ENCODE measurements around the gene AHR. TPM values are rescaled to one million over a fixed set of nuclear protein-coding genes. Genes with fewer than 3 reads are reported as not detected.
A peak's percentile ranks its signal among the peaks of the same experiment; 100 is the strongest.
"Not testable (repeated sequence)": the region's sequence is repeated elsewhere in the genome, so short reads cannot be mapped to it uniquely, and the experiment has no call there.

The AHR gene
- total and polyA plus RNA-seq, 8 donors = 58.9 to 200 (median 65.7) TPM

- no peaks in the 10 kb centered on the region for H3K27me3 ChIP-seq
- peak overlapping the region in 1 of 2 donors; percentile 2 for H3K27ac ChIP-seq
- peaks cover 17 to 20% of the 10 kb centered on the region in 2 donors for H3K4me1 ChIP-seq
- intact Hi-C loops (cut with DNase I) = no loop called here
- DNase-seq (no peak), ATAC-seq (peak; percentile 18)
- H3K36me3 ChIP-seq = peaks cover 0 to 79% of the 10 kb centered on the region in 2 donors
- TF ChIP-seq CTCF (IDR thresholded peaks at IDR 0.05) = no peak
- no peak overlapping the region for H3K4me3 ChIP-seq
- no peaks in the 10 kb centered on the region for H3K9me3 ChIP-seq
These were observed 41.5 kb downstream of the AHR start for GRCh38 chr7:17339952-17340351.

GRCh38 chr7:17340655-17341054, 42.2 kb downstream of the AHR start:
- H3K36me3 ChIP-seq = peaks cover 0 to 78% of the 10 kb centered on the region in 2 donors
- no peak for TF ChIP-seq CTCF (IDR thresholded peaks at IDR 0.05)

GRCh38 chr7:17342756-17343155, 44.3 kb downstream of the AHR start:
- peaks cover 17 to 20% of the 10 kb centered on the region in 2 donors for H3K4me1 ChIP-seq
- H3K4me3 ChIP-seq = no peak overlapping the region
- no peak for TF ChIP-seq CTCF (IDR thresholded peaks at IDR 0.05)
- H3K36me3 ChIP-seq = peaks cover 0 to 68% of the 10 kb centered on the region in 2 donors
- no peak for DNase-seq
- H3K27me3 ChIP-seq = no peaks in the 10 kb centered on the region
- no peaks in the 10 kb centered on the region for H3K9me3 ChIP-seq
- intact Hi-C loops (cut with DNase I) = no loop called here
- ATAC-seq = no peak
- H3K27ac ChIP-seq = peak overlapping the region in 1 of 2 donors; percentile 14

More at GRCh38 chr7:17340655-17341054, 42.2 kb downstream of the AHR start:
- Histone ChIP-seq H3K9me3 (no peaks in the 10 kb centered on the region), H3K4me1 (peaks cover 17 to 20% of the 10 kb centered on the region in 2 donors), H3K27ac (no peak overlapping the region), H3K27me3 (no peaks in the 10 kb centered on the region), H3K4me3 (no peak overlapping the region)
- ATAC-seq (no peak), DNase-seq (no peak)
- intact Hi-C loops (cut with DNase I) = no loop called here

GRCh38 chr7:17347401-17347800, 48.9 kb downstream of the AHR start:
- DNase-seq (no peak), ATAC-seq (no peak)
- H3K9me3 ChIP-seq = peaks cover 0 to 7% of the 10 kb centered on the region in 2 donors
- no peak overlapping the region for H3K27ac ChIP-seq
- no peaks in the 10 kb centered on the region for H3K27me3 ChIP-seq
- peaks cover 0 to 41% of the 10 kb centered on the region in 2 donors for H3K36me3 ChIP-seq
- peaks cover 3 to 5% of the 10 kb centered on the region in 2 donors for H3K4me1 ChIP-seq
- no peak for TF ChIP-seq CTCF (IDR thresholded peaks at IDR 0.05)
- H3K4me3 ChIP-seq = no peak overlapping the region
- intact Hi-C loops (cut with DNase I) = no loop called here

- H3K4me3 ChIP-seq; H3K4me1 ChIP-seq; H3K27me3 ChIP-seq; DNase-seq; H3K27ac ChIP-seq; intact Hi-C loops (cut with DNase I); ATAC-seq; H3K9me3 ChIP-seq: not testable (repeated sequence)
- H3K36me3 ChIP-seq = peaks cover 0 to 27% of the 10 kb centered on the region in 2 donors
These were observed 50.5 kb downstream of the AHR start for GRCh38 chr7:17348932-17349331.

- H3K27me3 ChIP-seq; H3K4me3 ChIP-seq; ATAC-seq; H3K9me3 ChIP-seq; DNase-seq; intact Hi-C loops (cut with DNase I); H3K27ac ChIP-seq; H3K4me1 ChIP-seq: not testable (repeated sequence)
- peaks cover 0 to 13% of the 10 kb centered on the region in 2 donors for H3K36me3 ChIP-seq
These were observed 51.9 kb downstream of the AHR start for GRCh38 chr7:17350321-17350720.

- ATAC-seq; intact Hi-C loops (cut with DNase I): not testable (repeated sequence)
These were observed 55.4 kb downstream of the AHR start for GRCh38 chr7:17353650-17354419.

More at GRCh38 chr7:17353650-17354419, 55.4 kb downstream of the AHR start:
- H3K27ac ChIP-seq, H3K9me3 ChIP-seq, DNase-seq, H3K27me3 ChIP-seq, H3K4me3 ChIP-seq, H3K36me3 ChIP-seq, H3K4me1 ChIP-seq: not testable (repeated sequence)

Data from left lung (tissue), 10 donors.